Memory B cell (primary cell): ENCODE results near the gene PVALEF.

Experiments used
- ATAC-seq: fragments of 150-1000 bp; cut with Tn5 transposase; 2 replicates; pipeline ENCODE4 v1.10.0; 2021; ENCODE audit warnings: low read depth, mild to moderate bottlenecking, moderate library complexity
- DNase-seq, 2 donors: peaks; one replicate each; pipeline ENCODE4 v3.0.0; 2022; ENCODE audit warnings: low spot score in 2 of 2
- H3K27ac Mint-ChIP-seq: one replicate; pipeline ENCODE4 v1.8.0; 2022; ENCODE audit warnings: mild to moderate bottlenecking, moderate library complexity, mixed read lengths
- H3K27me3 Mint-ChIP-seq: one replicate; pipeline ENCODE4 v1.8.0; 2022; ENCODE audit warnings: mixed read lengths
- H3K36me3 Mint-ChIP-seq: one replicate; pipeline ENCODE4 v1.8.0; 2022; ENCODE audit warnings: mild to moderate bottlenecking, mixed read lengths
- H3K4me1 Mint-ChIP-seq: one replicate; pipeline ENCODE4 v1.8.0; 2022; ENCODE audit warnings: mixed read lengths
- H3K4me3 Mint-ChIP-seq: one replicate; pipeline ENCODE4 v1.8.0; 2022; ENCODE audit warnings: mild to moderate bottlenecking, moderate library complexity, mixed read lengths
- H3K9me3 Mint-ChIP-seq: one replicate; pipeline ENCODE4 v1.8.0; 2022; ENCODE audit warnings: mixed read lengths

Gene PVALEF

DNA sequence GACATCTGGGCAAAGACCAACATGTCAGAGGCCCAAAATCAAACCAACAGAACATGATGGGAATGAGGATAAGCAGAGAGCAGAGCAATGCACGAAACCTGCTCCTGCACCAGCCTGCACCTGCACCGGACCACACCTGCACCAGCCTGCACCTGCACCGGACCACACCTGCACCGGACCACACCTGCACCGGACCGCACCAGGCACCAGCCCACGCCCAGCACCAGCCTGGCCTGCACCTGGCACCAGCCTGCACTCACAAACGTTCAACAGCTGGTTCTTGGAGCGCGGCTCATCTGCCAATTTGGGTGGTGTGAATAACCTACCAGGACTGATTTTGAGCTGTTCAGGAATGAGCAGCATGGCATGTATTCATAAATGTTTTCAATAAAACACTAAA lies 39.3 kb downstream of the PVALEF start:
- no peak overlapping the region for H3K27ac Mint-ChIP-seq
- H3K36me3 Mint-ChIP-seq, result peaks cover 6% of the 10 kb centered on the region
- ATAC-seq (no peak), DNase-seq (no peak)
- no peak overlapping the region for H3K4me3 Mint-ChIP-seq
- H3K27me3 Mint-ChIP-seq, result no peaks in the 10 kb centered on the region
- H3K4me1 Mint-ChIP-seq, result peaks cover 6% of the 10 kb centered on the region
- no peaks in the 10 kb centered on the region for H3K9me3 Mint-ChIP-seq

- Mint-ChIP-seq H3K36me3 (peaks cover 6% of the 10 kb centered on the region), H3K4me3 (no peak overlapping the region), H3K9me3 (no peaks in the 10 kb centered on the region), H3K27me3 (no peaks in the 10 kb centered on the region), H3K4me1 (peaks cover 6% of the 10 kb centered on the region), H3K27ac (no peak overlapping the region)
- DNase-seq (no peak), ATAC-seq (no peak)
Measured at GRCh38 chr17:81206166-81206565, 40.9 kb downstream of the PVALEF start.

DNA sequence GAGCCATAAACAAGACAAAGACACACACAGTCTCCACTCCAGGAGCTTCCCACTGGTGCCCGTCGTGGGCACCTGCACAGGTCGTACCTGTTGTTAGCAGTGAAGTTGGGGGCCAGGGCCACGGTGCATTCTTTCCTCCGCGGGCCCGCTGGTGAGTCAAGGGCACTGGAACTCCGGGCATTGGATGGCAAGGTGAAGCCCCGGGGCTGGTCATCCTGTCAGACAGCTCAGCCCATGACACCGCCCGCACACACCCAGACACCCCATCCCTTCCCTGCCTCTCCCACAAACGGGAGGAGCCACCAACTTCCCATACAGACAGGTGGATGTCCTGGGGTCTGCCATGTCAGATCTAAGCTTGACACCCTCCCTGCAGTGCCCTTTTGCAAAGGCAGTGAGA lies 41.4 kb downstream of the PVALEF start:
- DNase-seq, result no peak
- H3K4me3 Mint-ChIP-seq, result no peak overlapping the region
- H3K36me3 Mint-ChIP-seq, result peaks cover 6% of the 10 kb centered on the region
- H3K4me1 Mint-ChIP-seq, result peaks cover 6% of the 10 kb centered on the region
- no peak overlapping the region for H3K27ac Mint-ChIP-seq
- ATAC-seq, result no peak
- no peaks in the 10 kb centered on the region for H3K9me3 Mint-ChIP-seq
- no peaks in the 10 kb centered on the region for H3K27me3 Mint-ChIP-seq

GRCh38 chr17:81207610-81208581 lies 42.6 kb downstream of the PVALEF start:
- H3K9me3 Mint-ChIP-seq, result no peaks in the 10 kb centered on the region
- H3K36me3 Mint-ChIP-seq, result peaks cover 3% of the 10 kb centered on the region
- H3K27ac Mint-ChIP-seq, result peak overlapping the region; percentile 73
- H3K4me1 Mint-ChIP-seq, result peaks cover 10% of the 10 kb centered on the region
- H3K27me3 Mint-ChIP-seq, result no peaks in the 10 kb centered on the region
- ATAC-seq (peak; percentile 93), DNase-seq (no peak)
- H3K4me3 Mint-ChIP-seq, result no peak overlapping the region

GRCh38 chr17:81208651-81209050 lies 43.3 kb downstream of the PVALEF start:
- Mint-ChIP-seq H3K4me1 (peaks cover 10% of the 10 kb centered on the region), H3K36me3 (peaks cover 3% of the 10 kb centered on the region), H3K27me3 (no peaks in the 10 kb centered on the region), H3K27ac (no peak overlapping the region), H3K9me3 (no peaks in the 10 kb centered on the region), H3K4me3 (no peak overlapping the region)
- DNase-seq (no peak), ATAC-seq (no peak)

DNA sequence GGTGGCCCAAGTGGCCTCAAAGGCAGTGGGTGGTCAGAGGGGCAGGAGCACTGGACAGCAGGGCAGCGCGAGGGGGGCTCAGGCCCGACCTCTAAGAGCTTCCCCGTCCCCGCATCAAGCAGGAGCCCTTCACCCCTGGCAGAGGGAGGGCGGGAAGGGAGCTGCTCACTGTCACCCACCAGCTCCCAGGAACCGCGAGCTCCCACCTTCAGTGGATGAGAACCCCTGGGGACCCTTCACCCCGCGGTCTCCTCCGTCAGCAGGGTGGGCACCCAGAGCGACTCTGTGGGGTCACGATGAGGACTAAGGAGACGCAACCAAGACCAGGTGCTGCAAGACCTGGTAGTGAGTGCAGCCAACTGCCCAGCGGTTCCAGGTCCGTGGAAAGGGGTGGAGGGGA lies 43.8 kb downstream of the PVALEF start:
- Mint-ChIP-seq H3K36me3 (peaks cover 3% of the 10 kb centered on the region), H3K4me3 (no peak overlapping the region), H3K27me3 (no peaks in the 10 kb centered on the region), H3K4me1 (peaks cover 10% of the 10 kb centered on the region), H3K9me3 (no peaks in the 10 kb centered on the region), H3K27ac (no peak overlapping the region)
- ATAC-seq (no peak), DNase-seq (no peak)

- no peak overlapping the region for H3K27ac Mint-ChIP-seq
- ATAC-seq, result no peak
- H3K9me3 Mint-ChIP-seq, result no peaks in the 10 kb centered on the region
- no peaks in the 10 kb centered on the region for H3K27me3 Mint-ChIP-seq
- no peak overlapping the region for H3K4me3 Mint-ChIP-seq
- no peak for DNase-seq
- H3K4me1 Mint-ChIP-seq, result peaks cover 10% of the 10 kb centered on the region
- peaks cover 3% of the 10 kb centered on the region for H3K36me3 Mint-ChIP-seq
Measured at GRCh38 chr17:81210466-81210865, 45.2 kb downstream of the PVALEF start.

DNA sequence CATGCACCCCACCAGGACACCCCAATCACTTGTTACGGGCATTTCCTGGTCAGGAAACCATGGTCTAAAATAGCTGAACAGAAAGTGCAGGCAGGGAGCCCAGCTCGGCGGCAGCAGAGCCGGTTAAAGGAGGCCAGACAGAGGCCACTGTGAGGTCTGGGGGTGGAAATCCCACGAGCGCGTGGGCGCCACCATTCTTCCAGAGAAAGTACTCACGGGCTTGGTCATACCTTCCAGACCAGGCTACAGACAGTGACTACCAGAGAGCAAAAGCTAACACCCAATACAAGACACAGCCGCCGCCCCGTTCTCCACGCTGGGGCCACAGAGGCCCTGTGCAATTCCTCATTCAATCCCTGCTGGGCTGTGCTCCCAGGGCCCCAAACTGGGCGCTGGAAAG lies 45.6 kb downstream of the PVALEF start:
- no peaks in the 10 kb centered on the region for H3K9me3 Mint-ChIP-seq
- no peak for ATAC-seq
- no peak overlapping the region for H3K4me3 Mint-ChIP-seq
- peaks cover 5% of the 10 kb centered on the region for H3K36me3 Mint-ChIP-seq
- no peaks in the 10 kb centered on the region for H3K27me3 Mint-ChIP-seq
- H3K4me1 Mint-ChIP-seq, result peaks cover 10% of the 10 kb centered on the region
- H3K27ac Mint-ChIP-seq, result no peak overlapping the region
- no peak for DNase-seq

DNA sequence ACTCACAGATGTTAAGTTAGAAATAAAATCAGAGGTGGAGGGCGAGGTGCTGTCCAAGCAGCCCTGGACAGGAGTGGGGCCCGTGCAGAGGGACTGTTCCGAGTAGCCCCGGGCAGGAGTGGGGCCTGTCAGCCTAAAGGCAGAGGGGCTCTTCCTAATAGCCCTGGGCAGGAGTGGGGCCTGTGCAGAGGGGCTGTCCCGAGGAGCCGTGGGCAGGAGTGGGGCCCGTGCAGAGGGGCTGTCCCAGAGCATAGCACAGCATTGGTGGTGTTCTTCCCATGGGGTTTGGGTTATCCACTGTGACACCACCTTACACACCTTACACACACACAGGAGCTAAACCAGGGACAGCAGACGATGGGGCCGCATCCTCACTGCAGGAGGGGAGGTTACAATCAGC lies 47.1 kb downstream of the PVALEF start:
- DNase-seq, result no peak
- no peak for ATAC-seq
- peaks cover 10% of the 10 kb centered on the region for H3K4me1 Mint-ChIP-seq
- no peak overlapping the region for H3K27ac Mint-ChIP-seq
- H3K4me3 Mint-ChIP-seq, result no peak overlapping the region
- peaks cover 11% of the 10 kb centered on the region for H3K36me3 Mint-ChIP-seq
- H3K27me3 Mint-ChIP-seq, result no peaks in the 10 kb centered on the region
- H3K9me3 Mint-ChIP-seq, result no peaks in the 10 kb centered on the region

DNA sequence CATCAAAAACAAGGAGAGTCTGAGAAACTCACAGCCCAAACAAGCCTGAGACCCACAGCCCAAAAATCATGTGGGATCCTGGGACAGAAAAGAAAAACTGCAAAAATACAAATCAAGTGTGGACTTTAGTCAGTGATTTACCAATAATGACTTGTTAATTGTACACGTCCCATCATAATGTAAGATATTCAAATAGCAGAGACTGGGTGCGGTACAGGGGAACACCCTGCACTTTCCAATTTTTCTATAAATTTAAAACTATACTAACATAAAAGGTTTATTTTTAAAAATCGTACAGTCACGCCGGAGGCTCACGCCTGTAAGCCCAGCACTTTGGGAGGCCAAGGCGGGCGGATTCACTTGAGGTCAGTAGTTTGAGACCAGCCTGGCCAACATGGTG lies 48.7 kb downstream of the PVALEF start:
- no peak for ATAC-seq
- Mint-ChIP-seq H3K9me3 (no peaks in the 10 kb centered on the region), H3K4me3 (no peak overlapping the region), H3K27ac (no peak overlapping the region), H3K36me3 (peaks cover 8% of the 10 kb centered on the region), H3K4me1 (peaks cover 5% of the 10 kb centered on the region), H3K27me3 (no peaks in the 10 kb centered on the region)
- no peak for DNase-seq

DNA sequence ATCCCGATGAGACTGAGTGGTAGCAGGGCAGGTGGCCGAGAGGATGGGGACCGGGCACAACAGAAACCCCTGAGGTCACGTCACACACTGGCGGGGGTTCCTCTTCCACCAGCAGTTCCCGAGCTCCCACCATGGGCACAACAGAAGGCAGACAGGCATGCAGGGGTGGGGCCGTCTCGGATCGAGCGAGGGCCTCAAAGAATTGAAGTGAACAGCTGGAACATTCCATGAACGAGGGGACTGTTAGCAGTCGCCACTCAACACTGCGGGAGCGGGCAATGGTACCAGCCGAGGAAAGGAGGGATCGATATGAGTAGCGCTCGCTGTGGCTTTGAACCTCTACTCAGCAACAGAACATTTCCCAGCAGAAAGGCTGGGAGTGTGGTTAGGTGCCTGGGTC lies 52.2 kb downstream of the PVALEF start:
- H3K27ac Mint-ChIP-seq, result no peak overlapping the region
- DNase-seq (no peak), ATAC-seq (no peak)
- peaks cover 9% of the 10 kb centered on the region for H3K4me1 Mint-ChIP-seq
- no peak overlapping the region for H3K4me3 Mint-ChIP-seq
- no peaks in the 10 kb centered on the region for H3K9me3 Mint-ChIP-seq
- H3K36me3 Mint-ChIP-seq, result peaks cover 11% of the 10 kb centered on the region
- no peaks in the 10 kb centered on the region for H3K27me3 Mint-ChIP-seq

GRCh38 chr17:81218459-81218858 lies 53.2 kb downstream of the PVALEF start:
- peaks cover 6% of the 10 kb centered on the region for H3K4me1 Mint-ChIP-seq

DNA sequence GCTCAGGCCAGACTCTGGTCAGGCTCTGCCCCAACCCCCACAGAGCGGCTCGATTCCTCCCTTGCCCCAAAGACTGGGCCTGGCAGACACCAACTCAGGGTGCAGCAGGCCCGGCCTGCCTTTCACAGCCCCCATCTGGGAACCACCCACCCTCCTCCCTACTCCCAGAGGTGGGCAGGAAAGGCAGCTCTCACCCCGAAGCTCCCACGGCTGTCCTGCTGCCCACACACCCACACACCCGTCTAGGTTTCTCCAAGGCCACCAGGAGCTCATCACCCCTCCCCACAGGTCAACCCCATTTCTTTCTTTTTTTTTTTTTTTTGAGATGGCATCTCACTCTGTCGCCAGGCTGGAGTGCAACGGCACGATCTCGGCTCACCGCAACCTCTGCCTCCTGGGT lies 53.7 kb downstream of the PVALEF start:
- H3K27me3 Mint-ChIP-seq, result no peaks in the 10 kb centered on the region
- DNase-seq (no peak), ATAC-seq (no peak)
- peaks cover 9% of the 10 kb centered on the region for H3K4me1 Mint-ChIP-seq
- H3K36me3 Mint-ChIP-seq, result peaks cover 11% of the 10 kb centered on the region
- H3K27ac Mint-ChIP-seq, result no peak overlapping the region
- H3K9me3 Mint-ChIP-seq, result no peaks in the 10 kb centered on the region
- no peak overlapping the region for H3K4me3 Mint-ChIP-seq

More at GRCh38 chr17:81218459-81218858, 53.2 kb downstream of the PVALEF start:
- DNase-seq (no peak), ATAC-seq (no peak)
- Mint-ChIP-seq H3K27ac (no peak overlapping the region), H3K27me3 (no peaks in the 10 kb centered on the region), H3K9me3 (no peaks in the 10 kb centered on the region), H3K4me3 (no peak overlapping the region), H3K36me3 (peaks cover 11% of the 10 kb centered on the region)

DNA sequence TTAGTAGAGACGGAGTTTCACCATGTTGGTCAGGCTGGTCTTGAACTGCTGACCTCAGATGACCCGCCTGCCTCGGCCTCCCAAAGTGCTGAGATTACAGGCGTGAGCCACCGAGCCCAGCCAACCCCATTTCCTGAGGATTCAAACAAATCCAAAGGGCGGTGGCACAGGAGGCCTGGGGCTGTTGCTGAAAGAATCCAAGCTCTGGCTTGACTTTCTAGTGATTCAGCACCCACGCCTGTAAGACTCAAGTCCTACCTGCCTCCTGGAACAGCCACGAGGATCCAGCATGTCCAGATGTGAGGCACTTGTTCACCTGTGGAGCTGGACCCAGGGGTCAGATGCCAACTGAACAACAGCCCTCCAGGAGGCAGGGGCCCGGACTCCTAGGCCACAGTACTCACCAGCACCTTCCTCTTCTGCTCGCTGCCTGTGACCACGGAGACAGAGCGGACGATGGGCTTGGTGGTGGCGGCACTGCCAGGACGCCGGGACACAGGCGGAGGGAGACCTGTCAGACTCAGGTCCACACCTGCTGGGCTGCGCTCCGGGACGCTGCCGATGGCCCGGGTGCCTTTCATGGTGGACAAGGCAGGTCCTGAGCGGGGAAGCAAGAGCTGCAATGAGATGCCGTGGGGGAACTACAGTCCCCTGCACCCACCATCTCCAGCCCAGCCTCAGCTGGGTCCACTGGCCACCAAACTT lies 54.3 kb downstream of the PVALEF start:
- peaks cover 11% of the 10 kb centered on the region for H3K36me3 Mint-ChIP-seq
- ATAC-seq, result no peak
- H3K27ac Mint-ChIP-seq, result no peak overlapping the region

More for the DNA sequence above, 54.3 kb downstream of the PVALEF start:
- H3K27me3 Mint-ChIP-seq, result no peaks in the 10 kb centered on the region
- H3K4me3 Mint-ChIP-seq, result no peak overlapping the region
- no peak for DNase-seq
- no peaks in the 10 kb centered on the region for H3K9me3 Mint-ChIP-seq
- H3K4me1 Mint-ChIP-seq, result peaks cover 9% of the 10 kb centered on the region
